ENCODE results near the gene ARL3. TPM values are rescaled to one million over a fixed set of nuclear protein-coding genes. Genes with fewer than 3 reads are reported as not detected.

ARL3 gene
- total RNA-seq, 1 experiment from 2014 or later = 13.3 TPM

GRCh38 chr10:102641880-102642735 lies 72.1 kb downstream of the ARL3 start:
- Histone ChIP-seq H3K9ac (ENCODE audit: low read length) (peak overlapping the region; percentile 67), H3K27me3 (ENCODE audit: insufficient read depth, low read length) (no peaks in the 10 kb centered on the region), H3K4me2 (ENCODE audit: low read length) (peak overlapping the region; percentile 95), H3K36me3 (ENCODE audit: control insufficient read depth in 1 of 2, insufficient read depth in 2 of 2, low read length in 2 of 2) (no peaks in the 10 kb centered on the region), H2AFZ (ENCODE audit: low read depth, low read length, poor library complexity, severe bottlenecking) (peak overlapping the region; percentile 72), H3K4me3 (replicated peaks in 1 of 2; ENCODE audit: low read depth in 1 of 2, low read length in 2 of 2) (peak overlapping the region; percentile 79 to 97), H3K27ac (ENCODE audit: low read depth, low read length) (peak overlapping the region; percentile 86), H3K9me3 (ENCODE audit: control insufficient read depth in 1 of 2, insufficient read depth in 1 of 2, low read depth in 1 of 2, low read length in 2 of 2) (no peaks in the 10 kb centered on the region), H3K79me2 (ENCODE audit: insufficient read depth, low read length) (peaks cover 29% of the 10 kb centered on the region), H3K4me1 (ENCODE audit: control insufficient read depth in 1 of 2, insufficient read depth in 2 of 2, low read length in 2 of 2) (peaks cover 14 to 35% of the 10 kb centered on the region in 2 experiments), H3K9me2 (ENCODE audit: insufficient read depth) (no peaks in the 10 kb centered on the region), H4K20me1 (ENCODE audit: insufficient read depth) (no peaks in the 10 kb centered on the region; the same call in 1 of the 2 replicates)
- BruUV-seq (replicated peaks) = no TSS peak
- DNase-seq (ENCODE audit: low read depth, low spot score) (peak; percentile 96), ATAC-seq (peak; percentile 71)
- intact Hi-C loops (cut with micrococcal nuclease) = loop anchor here (2.0 to 5.0 kb wide), 2 partner anchors 37 to 1580 kb away; partner anchors contain the start of gene KAZALD1
- POLR2A ChIA-PET = interaction anchor here (0.6 to 1.4 kb wide), 8 partner anchors 14 to 770 kb away, joined by 3 to 7 read pairs (median 3); partner anchors contain the start of gene FBXL15
- CTCF ChIA-PET = interaction anchor here (0.8 to 1.8 kb wide), 6 partner anchors 10 to 191 kb away, joined by 3 to 4 read pairs (median 4); partner anchors contain the start of gene C10orf95
- RAD21 ChIA-PET (ENCODE audit: low non-redundant PET in 1 of 2, low total read pairs in 2 of 2, uncharacterized antibody in 2 of 2, unreplicated experiment in 2 of 2) = no interaction called here
- 0 out of 6 replicates have a peak, but pooled peaks of 1 of the 3 experiments have one; percentile 6 for TF ChIP-seq CTCF (IDR thresholded peaks at IDR 0.05 in 2 of 3, conservative IDR thresholded peaks at IDR 0.05 in 1 of 3; ENCODE audit: borderline replicate concordance in 1 of 3, insufficient read depth in 1 of 3, low read depth in 2 of 3, low read length in 2 of 3)
- no peak for TF ChIP-seq EGR1 (IDR thresholded peaks at IDR 0.05; ENCODE audit: low read depth)
- peak; percentile 95 for TF ChIP-seq TCF7L2 (IDR thresholded peaks at IDR 0.05; ENCODE audit: borderline replicate concordance, extremely low read depth, insufficient read depth, insufficient read length)
- peak; percentile 35 for TF ChIP-seq ZBTB33 (IDR thresholded peaks at IDR 0.05; ENCODE audit: extremely low read depth, insufficient replicate concordance, low read length)
- TF ChIP-seq FOSL1 (IDR thresholded peaks at IDR 0.05; ENCODE audit: low read depth) = no peak
- TF ChIP-seq POLR2AphosphoS5 (IDR thresholded peaks at IDR 0.05; ENCODE audit: low read depth, low read length) = peak; percentile 78; the same call in 1 of the 2 replicates
- TF ChIP-seq ZFX (IDR thresholded peaks at IDR 0.05) = peak; percentile 27; the same call in 1 of the 2 replicates
- peak; percentile 42 for TF ChIP-seq POLR2A (IDR thresholded peaks at IDR 0.05; ENCODE audit: borderline replicate concordance, extremely low read depth, insufficient read depth, insufficient read length)
- no peak for TF ChIP-seq ATF3 (IDR thresholded peaks at IDR 0.05)
- TF ChIP-seq JUND (IDR thresholded peaks at IDR 0.05) = no peak

Measured in HCT116 (cell line).